H1 (cell line): ENCODE measurements around the gene SLC44A1. TPM values are rescaled to one million over a fixed set of nuclear protein-coding genes. Genes with fewer than 3 reads are reported as not detected.

Experiments
- CHD2 ChIP-seq: IDR thresholded peaks from 2 replicates; pipeline ENCODE4 v1.6.1; 2012; ENCODE audit warnings: low read length, improper control_type of control experiment
- HDAC2 ChIP-seq, 2 experiments: fragments of 300-600 bp in 1 of 2; sonication (generic) in 1 of 2; IDR thresholded peaks; 2 replicates each; pipeline ENCODE4 v1.6.1; 2011 to 2012; ENCODE audit warnings: low read depth in 2 of 2, low read length in 2 of 2, mild to moderate bottlenecking in 2 of 2, moderate library complexity in 2 of 2, borderline replicate concordance in 1 of 2, inconsistent platforms in 1 of 2
- RNF2 ChIP-seq: fragments of 200-900, 300-1000 bp; sonication (generic); IDR thresholded peaks from 2 replicates; pipeline ENCODE4 v1.7.1; 2016; ENCODE audit warnings: borderline replicate concordance, low read depth, mild to moderate bottlenecking, antibody characterized with exemption, low read length; ENCODE audit not compliant: poor library complexity, severe bottlenecking; ENCODE audit errors: missing control alignments
- SP1 ChIP-seq: IDR thresholded peaks from 2 replicates; pipeline ENCODE4 v1.6.1; 2011; ENCODE audit warnings: low read depth, low read length
- TBP ChIP-seq: IDR thresholded peaks from 2 replicates; pipeline ENCODE4 v1.6.1; 2011; ENCODE audit warnings: low read depth, low read length, improper control_type of control experiment
- polyA plus RNA-seq, 7 experiments: library from polyadenylated mRNA; depleted of rRNA in 3 of 7; stranded (reverse) in 5 of 7; unstranded in 2 of 7; fragments of >200 nt in 5 of 7; fragments of 200-250 nt in 2 of 7; gene quantifications; 1 replicate in 5 of 7; 2 replicates in 1 of 7; 4 replicates in 1 of 7; pipeline versions ENCODE4 v1.2.1 to v1.2.3, GENCODE V29; 2011 to 2013; ENCODE audit warnings: missing spikeins in 2 of 7, mixed read lengths in 2 of 7
- total RNA-seq: library from RNA; stranded (reverse); fragmentation: NEBNext Ultra II Directional; extraction: Animal tissue kit (Norgen Biotek cat#: 25700); gene quantifications from 2 replicates; pipeline ENCODE4 v1.2.1, GENCODE V29; 2021

The SLC44A1 gene
- total and polyA plus RNA-seq, 2 of the 8 experiments (the other 6 are each of a cell fraction or from before 2014, with no cell fraction given) = 30.5 to 71.2 TPM

- TF ChIP-seq HDAC2 (IDR thresholded peaks at IDR 0.05; ENCODE audit: borderline replicate concordance in 1 of 2, low read depth in 2 of 2, low read length in 2 of 2) (no peak), TBP (no peak), SP1 (no peak), CHD2 (no peak), RNF2 (no peak)
These were observed 149.3 kb downstream of the SLC44A1 start (continued) for GRCh38 chr9:105393576-105394344.
